HepG2 (cell line): ENCODE data around the gene CCN2. TPM values are rescaled to one million over a fixed set of nuclear protein-coding genes. Genes with fewer than 3 reads are reported as not detected.

Source experiments
- AKAP8 ChIP-seq: sonication (generic); formaldehyde crosslinking; IDR thresholded peaks from 2 replicates; pipeline ENCODE4 v1.5.1; 2020; ENCODE audit warnings: mild to moderate bottlenecking, missing genetic modification reagents
- CHCHD3 ChIP-seq: sonication (generic); formaldehyde crosslinking; IDR thresholded peaks from 2 replicates; pipeline ENCODE4 v1.8.0; 2022; ENCODE audit warnings: mild to moderate bottlenecking, missing genetic modification reagents, moderate library complexity
- ERF ChIP-seq: IDR thresholded peaks from 2 replicates; pipeline ENCODE4 v1.6.1; 2018; ENCODE audit warnings: missing biosample characterization, missing genetic modification reagents
- GTF3A ChIP-seq: sonication (generic); formaldehyde crosslinking; conservative IDR thresholded peaks from 2 replicates; pipeline ENCODE4 v1.4.0; 2020; ENCODE audit warnings: mild to moderate bottlenecking, missing genetic modification reagents
- MTF2 ChIP-seq: sonication (generic); formaldehyde crosslinking; IDR thresholded peaks from 2 replicates; pipeline ENCODE4 v1.5.0; 2020; ENCODE audit warnings: missing genetic modification reagents, borderline replicate concordance
- NCOA2 ChIP-seq: sonication (generic); formaldehyde crosslinking; IDR thresholded peaks from 2 replicates; pipeline ENCODE4 v1.8.0; 2022; ENCODE audit warnings: inconsistent platforms
- NR2C2 ChIP-seq: sonication (generic); formaldehyde crosslinking; IDR thresholded peaks from 2 replicates; pipeline ENCODE4 v1.4.0; 2020; ENCODE audit warnings: missing genetic modification reagents, mild to moderate bottlenecking, moderate library complexity, borderline replicate concordance
- PRMT3 ChIP-seq: sonication (generic); formaldehyde crosslinking; IDR thresholded peaks from 2 replicates; pipeline ENCODE4 v1.8.1; 2022; ENCODE audit warnings: low read depth, mild to moderate bottlenecking, moderate library complexity, missing genetic modification reagents, borderline replicate concordance
- RAD51 ChIP-seq: fragments of 450-650 bp; IDR thresholded peaks from 2 replicates; pipeline ENCODE4 v1.6.1; 2016; ENCODE audit warnings: borderline replicate concordance
- SPEN ChIP-seq: sonication (generic); formaldehyde crosslinking; IDR thresholded peaks from 2 replicates; pipeline ENCODE4 v1.5.1; 2020; ENCODE audit warnings: low read depth, mild to moderate bottlenecking, missing genetic modification reagents
- SRY ChIP-seq: sonication (generic); formaldehyde crosslinking; IDR thresholded peaks from 2 replicates; pipeline ENCODE4 v1.8.0; 2022; ENCODE audit warnings: mild to moderate bottlenecking, missing genetic modification reagents
- YEATS4 ChIP-seq: sonication (generic); formaldehyde crosslinking; IDR thresholded peaks from 2 replicates; pipeline ENCODE4 v1.4.0; 2020; ENCODE audit warnings: missing genetic modification reagents, borderline replicate concordance
- ZBTB38 ChIP-seq: sonication (generic); formaldehyde crosslinking; IDR thresholded peaks from 2 replicates; pipeline ENCODE4 v1.5.1; 2020; ENCODE audit warnings: mild to moderate bottlenecking, missing genetic modification reagents
- ZFP37 ChIP-seq: sonication (generic); formaldehyde crosslinking; IDR thresholded peaks from 2 replicates; pipeline ENCODE4 v1.4.0; 2020; ENCODE audit warnings: missing genetic modification reagents, borderline replicate concordance
- ZFY ChIP-seq: sonication (generic); formaldehyde crosslinking; IDR thresholded peaks from 2 replicates; pipeline ENCODE4 v1.4.0; 2020; ENCODE audit warnings: missing genetic modification reagents
- ZNF234 ChIP-seq: sonication (generic); formaldehyde crosslinking; conservative IDR thresholded peaks from 2 replicates; pipeline ENCODE4 v1.5.1; 2020; ENCODE audit warnings: mild to moderate bottlenecking, missing genetic modification reagents
- ZNF317 ChIP-seq: sonication (generic); formaldehyde crosslinking; IDR thresholded peaks from 2 replicates; pipeline ENCODE4 v1.5.0; 2020; ENCODE audit warnings: mild to moderate bottlenecking, missing genetic modification reagents
- ZNF33A ChIP-seq: sonication (generic); formaldehyde crosslinking; IDR thresholded peaks from 2 replicates; pipeline ENCODE4 v1.5.1; 2020; ENCODE audit warnings: missing genetic modification reagents, mild to moderate bottlenecking, moderate library complexity, borderline replicate concordance
- ZNF607 ChIP-seq: sonication (generic); formaldehyde crosslinking; IDR thresholded peaks from 2 replicates; pipeline ENCODE4 v1.5.1; 2020; ENCODE audit warnings: missing genetic modification reagents, mild to moderate bottlenecking, borderline replicate concordance
- ZNF720 ChIP-seq: sonication (generic); formaldehyde crosslinking; IDR thresholded peaks from 2 replicates; pipeline ENCODE4 v1.4.0; 2020; ENCODE audit warnings: missing genetic modification reagents
- ZZZ3 ChIP-seq: sonication (generic); formaldehyde crosslinking; IDR thresholded peaks from 2 replicates; pipeline ENCODE4 v1.4.0; 2020; ENCODE audit warnings: missing genetic modification reagents, mild to moderate bottlenecking, borderline replicate concordance
- polyA plus RNA-seq, 8 experiments: library from polyadenylated mRNA; depleted of rRNA in 3 of 8; stranded (reverse) in 7 of 8; unstranded in 1 of 8; fragments of >200 nt; fragmentation: Illumina TruSeq in 4 of 8; extraction: Trizol in 4 of 8; gene quantifications; 2 replicates each; pipeline versions ENCODE4 v1.2.1 to v1.2.3, GENCODE V29; 2011 to 2016; ENCODE audit warnings: low read depth in 4 of 8, missing spikeins in 1 of 8, mixed read lengths in 1 of 8; ENCODE audit not compliant: insufficient read depth in 1 of 8
- total RNA-seq, 5 experiments: library from RNA; depleted of rRNA; stranded (reverse); fragments of >200 nt; fragmentation: Illumina TruSeq; extraction: Trizol; gene quantifications; 2 replicates each; pipeline ENCODE4 v1.2.3, GENCODE V29; 2016; ENCODE audit warnings: low read depth in 1 of 5
- TF ChIP-seq, protein P1 (sequence below): sonication (generic); formaldehyde crosslinking; IDR thresholded peaks from 2 replicates; pipeline ENCODE4 v1.8.1; 2022; ENCODE audit warnings: mild to moderate bottlenecking, missing genetic modification reagents
- TF ChIP-seq, protein P2 (sequence below): sonication (generic); formaldehyde crosslinking; IDR thresholded peaks from 2 replicates; pipeline ENCODE4 v1.8.0; 2022; ENCODE audit warnings: missing genetic modification reagents, mild to moderate bottlenecking, borderline replicate concordance
- TF ChIP-seq, protein P3 (sequence below): sonication (generic); formaldehyde crosslinking; IDR thresholded peaks from 2 replicates; pipeline ENCODE4 v1.4.0; 2020; ENCODE audit warnings: mild to moderate bottlenecking, missing genetic modification reagents

The CCN2 gene
- total and polyA plus RNA-seq, 2 of the 13 experiments (the other 11 are each of a cell fraction or from before 2014, with no cell fraction given): 34.7 to 316 TPM

DNA sequence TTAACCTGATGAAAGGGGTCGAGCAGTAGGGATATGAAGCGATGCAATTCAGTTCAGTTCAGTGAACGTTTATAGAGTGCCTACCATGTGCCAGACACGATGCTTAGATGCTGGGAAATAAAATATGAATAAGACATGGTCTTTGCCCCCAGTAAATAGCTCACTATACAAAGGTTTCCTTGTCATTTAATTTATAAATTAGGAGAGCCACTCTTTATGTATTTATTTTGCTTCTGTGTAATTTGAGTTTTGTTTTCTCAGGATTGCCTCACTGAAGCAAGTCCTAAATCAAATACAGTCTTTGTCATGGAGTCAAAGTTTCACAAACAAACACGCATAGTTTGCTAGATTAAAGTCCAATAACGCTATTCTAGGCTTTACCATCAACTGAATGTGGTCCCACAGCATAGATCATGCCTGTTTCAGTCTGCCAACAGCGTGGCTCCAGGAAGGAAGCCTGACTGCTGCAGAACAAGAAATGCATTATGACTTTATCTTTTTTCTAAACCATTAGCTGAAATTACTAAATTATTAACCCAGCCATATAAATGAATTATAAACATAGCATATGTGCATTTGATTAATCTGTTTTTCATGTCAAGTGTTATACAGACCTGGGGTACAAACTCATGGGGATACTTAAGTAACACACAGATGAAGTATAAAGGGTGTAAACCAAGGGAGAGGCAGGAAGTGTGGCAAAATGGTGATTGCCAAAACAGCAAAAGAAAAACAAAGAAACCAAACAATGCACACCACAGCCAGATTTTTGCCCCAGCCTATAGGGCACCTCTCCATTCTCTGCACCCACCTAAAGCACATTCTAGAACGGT lies 29.8 kb upstream of the CCN2 start (continued):
- TF ChIP-seq ZFP37 (CRISPR knock-in tag): 0 out of 2 replicates have a peak, but pooled peaks have one; percentile 68
- TF ChIP-seq ZBTB38 (CRISPR knock-in tag): no peak
- TF ChIP-seq, protein P1, sequence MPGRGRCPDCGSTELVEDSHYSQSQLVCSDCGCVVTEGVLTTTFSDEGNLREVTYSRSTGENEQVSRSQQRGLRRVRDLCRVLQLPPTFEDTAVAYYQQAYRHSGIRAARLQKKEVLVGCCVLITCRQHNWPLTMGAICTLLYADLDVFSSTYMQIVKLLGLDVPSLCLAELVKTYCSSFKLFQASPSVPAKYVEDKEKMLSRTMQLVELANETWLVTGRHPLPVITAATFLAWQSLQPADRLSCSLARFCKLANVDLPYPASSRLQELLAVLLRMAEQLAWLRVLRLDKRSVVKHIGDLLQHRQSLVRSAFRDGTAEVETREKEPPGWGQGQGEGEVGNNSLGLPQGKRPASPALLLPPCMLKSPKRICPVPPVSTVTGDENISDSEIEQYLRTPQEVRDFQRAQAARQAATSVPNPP (CRISPR knock-in tag): peak; percentile 92
- TF ChIP-seq GTF3A: no peak
- peak; percentile 99 for TF ChIP-seq NCOA2 (CRISPR knock-in tag)
- peak; percentile 23; the same call in 1 of the 2 replicates for TF ChIP-seq SRY (CRISPR knock-in tag)
- TF ChIP-seq ERF (CRISPR knock-in tag): peak; percentile 90; the same call in 1 of the 2 replicates
- no peak for TF ChIP-seq ZNF720 (CRISPR knock-in tag)
- TF ChIP-seq ZZZ3 (CRISPR knock-in tag): no peak; the same call in 1 of the 2 replicates
- TF ChIP-seq RAD51: no peak
- TF ChIP-seq PRMT3 (CRISPR knock-in tag): 0 out of 2 replicates have a peak, but pooled peaks have one; percentile 89
- peak; percentile 59; the same call in 1 of the 2 replicates for TF ChIP-seq ZNF607 (CRISPR knock-in tag)
- TF ChIP-seq ZFY (CRISPR knock-in tag): no peak
- peak; percentile 74; the same call in 1 of the 2 replicates for TF ChIP-seq MTF2 (CRISPR knock-in tag)
- no peak for TF ChIP-seq AKAP8
- peak; percentile 69 for TF ChIP-seq NR2C2 (CRISPR knock-in tag)
- TF ChIP-seq YEATS4 (CRISPR knock-in tag): no peak; the same call in 1 of the 2 replicates
- TF ChIP-seq, protein P2, sequence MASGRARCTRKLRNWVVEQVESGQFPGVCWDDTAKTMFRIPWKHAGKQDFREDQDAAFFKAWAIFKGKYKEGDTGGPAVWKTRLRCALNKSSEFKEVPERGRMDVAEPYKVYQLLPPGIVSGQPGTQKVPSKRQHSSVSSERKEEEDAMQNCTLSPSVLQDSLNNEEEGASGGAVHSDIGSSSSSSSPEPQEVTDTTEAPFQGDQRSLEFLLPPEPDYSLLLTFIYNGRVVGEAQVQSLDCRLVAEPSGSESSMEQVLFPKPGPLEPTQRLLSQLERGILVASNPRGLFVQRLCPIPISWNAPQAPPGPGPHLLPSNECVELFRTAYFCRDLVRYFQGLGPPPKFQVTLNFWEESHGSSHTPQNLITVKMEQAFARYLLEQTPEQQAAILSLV (CRISPR knock-in tag): no peak; the same call in 1 of the 2 replicates
- TF ChIP-seq ZNF33A (CRISPR knock-in tag): no peak
- TF ChIP-seq, protein P3, sequence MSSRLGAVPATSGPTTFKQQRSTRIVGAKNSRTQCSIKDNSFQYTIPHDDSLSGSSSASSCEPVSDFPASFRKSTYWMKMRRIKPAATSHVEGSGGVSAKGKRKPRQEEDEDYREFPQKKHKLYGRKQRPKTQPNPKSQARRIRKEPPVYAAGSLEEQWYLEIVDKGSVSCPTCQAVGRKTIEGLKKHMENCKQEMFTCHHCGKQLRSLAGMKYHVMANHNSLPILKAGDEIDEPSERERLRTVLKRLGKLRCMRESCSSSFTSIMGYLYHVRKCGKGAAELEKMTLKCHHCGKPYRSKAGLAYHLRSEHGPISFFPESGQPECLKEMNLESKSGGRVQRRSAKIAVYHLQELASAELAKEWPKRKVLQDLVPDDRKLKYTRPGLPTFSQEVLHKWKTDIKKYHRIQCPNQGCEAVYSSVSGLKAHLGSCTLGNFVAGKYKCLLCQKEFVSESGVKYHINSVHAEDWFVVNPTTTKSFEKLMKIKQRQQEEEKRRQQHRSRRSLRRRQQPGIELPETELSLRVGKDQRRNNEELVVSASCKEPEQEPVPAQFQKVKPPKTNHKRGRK (CRISPR knock-in tag): no peak; the same call in 1 of the 2 replicates
- TF ChIP-seq ZNF234 (CRISPR knock-in tag): no peak
- TF ChIP-seq CHCHD3 (CRISPR knock-in tag): no peak
- TF ChIP-seq ZNF317 (CRISPR knock-in tag): peak; percentile 72
- peak; percentile 83; the same call in 1 of the 2 replicates for TF ChIP-seq SPEN (CRISPR knock-in tag)
